GM18867 (cell line): ENCODE results near the gene CD1B.
A peak's percentile ranks its signal among the peaks of the same experiment; 100 is the strongest.
"Not testable (repeated sequence)": the region's sequence is repeated elsewhere in the genome, so short reads cannot be mapped to it uniquely, and the experiment has no call there.

Experiments
- ATAC-seq: cut with Tn5 transposase; IDR thresholded peaks from one replicate; pipeline ENCODE4 v1.9.1; 2021; ENCODE audit warnings: mild to moderate bottlenecking, moderate library complexity; ENCODE audit not compliant: unreplicated experiment

The CD1B gene

DNA sequence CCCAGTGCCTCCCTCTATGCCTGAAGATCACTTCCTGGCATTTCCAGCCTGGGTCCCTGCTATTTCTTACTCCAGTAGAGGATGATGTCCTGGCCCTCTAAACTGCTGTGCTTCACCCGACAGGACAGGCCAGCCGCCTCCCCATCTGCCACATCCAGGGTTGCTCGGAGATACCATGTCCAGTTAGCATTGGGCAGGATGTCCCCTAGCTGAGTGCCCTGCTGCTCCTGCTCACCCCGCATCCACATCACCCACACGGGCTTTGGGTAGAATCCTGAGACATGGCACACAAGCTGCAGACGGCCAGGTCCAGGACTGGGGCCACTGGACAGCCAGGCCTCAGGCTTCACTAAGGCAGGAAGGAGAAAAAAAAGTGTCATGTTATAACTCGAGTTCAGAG is 2.0 kb downstream of the CD1B start:
- no peak for ATAC-seq

DNA sequence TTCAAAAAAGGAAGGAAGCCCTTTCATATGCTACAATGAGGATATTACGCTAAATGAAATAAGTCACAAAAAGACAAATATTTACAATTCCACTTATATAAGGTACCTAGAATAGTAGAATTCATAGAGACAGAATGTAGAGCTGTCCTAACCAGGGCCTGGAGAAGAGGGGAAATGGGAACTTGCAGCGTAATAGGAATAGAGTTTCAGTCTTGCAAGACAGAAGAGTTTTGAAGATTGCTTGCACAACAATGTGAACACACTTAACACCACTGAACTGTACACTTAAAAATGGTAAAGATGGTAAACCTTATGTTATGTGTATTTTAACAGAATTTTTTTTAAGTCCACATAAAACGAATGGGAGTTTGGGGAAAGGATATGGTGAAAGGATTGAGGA is 2.9 kb downstream of the CD1B start:
- ATAC-seq = no peak

DNA sequence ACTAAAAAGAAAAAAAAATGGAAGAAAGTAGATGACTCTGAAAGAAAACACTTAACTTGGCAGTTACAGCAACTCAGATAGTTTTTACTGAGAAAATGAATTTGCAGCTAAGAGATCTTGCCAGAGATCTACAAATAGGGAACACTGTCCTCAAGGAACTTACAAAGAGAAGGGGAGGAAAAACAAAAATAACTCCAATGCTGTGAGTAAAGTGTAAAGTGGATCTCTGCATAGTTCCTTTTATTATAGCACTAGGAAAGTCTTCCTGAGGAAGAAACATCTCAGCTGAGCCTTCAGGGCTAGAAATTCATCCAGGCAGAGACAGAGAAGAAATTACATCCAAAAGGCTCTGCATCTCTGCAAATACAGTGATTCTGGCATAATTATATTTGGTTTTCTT is 3.9 kb downstream of the CD1B start:
- no peak for ATAC-seq

DNA sequence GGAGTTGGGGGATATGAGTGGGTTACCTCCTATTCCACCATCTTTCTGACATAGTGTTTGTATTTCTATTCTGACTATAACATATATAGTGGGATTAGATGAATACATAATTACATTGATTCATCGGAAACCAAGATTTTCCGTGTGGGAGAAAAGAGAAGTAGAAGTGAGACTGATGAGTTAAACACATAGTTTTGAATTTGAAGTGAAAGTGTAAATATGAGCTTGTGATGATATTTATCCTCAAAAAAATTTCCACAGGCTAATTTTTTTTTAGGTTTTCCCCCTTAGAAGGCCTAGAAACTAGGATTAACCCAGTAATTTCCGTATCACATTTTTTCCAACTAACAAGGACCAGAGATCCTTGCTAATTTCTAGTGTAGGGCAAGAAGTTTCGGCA is 6.9 kb downstream of the CD1B start:
- no peak for ATAC-seq

DNA sequence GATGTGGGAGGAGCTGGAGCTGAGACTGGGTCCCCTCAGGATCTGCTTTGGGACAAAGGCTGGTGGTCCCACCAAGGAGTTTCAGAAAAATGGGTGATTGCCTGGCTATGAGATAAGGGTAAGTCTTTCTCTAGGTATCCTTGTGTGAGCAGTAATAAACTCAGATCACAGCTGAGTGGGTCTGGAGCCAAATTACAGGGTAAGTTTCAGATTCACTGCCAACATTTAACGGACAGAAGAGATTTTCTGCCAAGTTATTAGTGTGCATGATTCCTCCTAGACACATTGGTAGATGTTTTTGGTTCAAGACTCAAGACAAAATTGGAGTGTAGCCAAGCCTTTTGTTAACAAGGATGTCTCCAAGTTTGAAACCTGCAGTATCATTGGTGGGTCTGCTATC is 7.5 kb downstream of the CD1B start:
- no peak for ATAC-seq

DNA sequence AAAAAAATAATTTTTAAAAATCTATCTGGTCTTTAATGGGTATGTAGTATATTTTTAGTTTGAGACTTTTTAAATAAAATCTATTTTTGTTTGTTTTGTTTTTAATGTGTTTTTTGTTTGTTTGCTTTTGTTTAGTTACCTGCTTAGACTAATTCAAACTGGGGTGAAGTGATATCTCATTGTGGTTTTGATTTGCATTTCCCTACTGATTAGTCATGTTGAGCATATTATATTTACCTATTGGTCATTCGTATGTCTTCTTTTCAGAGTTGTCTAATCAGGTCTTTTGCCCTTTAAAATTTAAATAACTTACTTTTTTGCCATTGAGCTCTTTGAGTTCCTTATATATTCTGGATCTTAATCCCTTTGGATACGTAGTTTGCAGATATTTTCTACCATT is 20.3 kb downstream of the CD1B start:
- ATAC-seq = peak; percentile 82

DNA sequence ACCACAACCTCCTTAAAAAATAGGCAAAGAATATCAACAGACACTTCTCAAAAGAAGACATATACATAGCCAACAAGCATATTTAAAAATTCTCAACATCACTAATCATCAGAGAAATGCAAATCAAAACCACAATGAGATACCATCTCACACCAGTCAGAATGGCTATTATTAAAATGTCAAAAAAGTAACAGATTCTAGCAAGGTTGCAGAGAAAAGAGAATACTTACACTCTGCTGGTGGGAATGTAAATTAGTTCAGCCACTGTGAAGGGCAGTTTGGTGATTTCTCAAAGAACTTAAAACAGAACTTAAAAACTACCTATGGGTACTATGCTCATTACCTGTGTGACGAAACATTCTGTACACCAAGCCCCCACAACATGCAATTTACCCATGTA is 20.7 kb downstream of the CD1B start:
- ATAC-seq = peak; percentile 85

DNA sequence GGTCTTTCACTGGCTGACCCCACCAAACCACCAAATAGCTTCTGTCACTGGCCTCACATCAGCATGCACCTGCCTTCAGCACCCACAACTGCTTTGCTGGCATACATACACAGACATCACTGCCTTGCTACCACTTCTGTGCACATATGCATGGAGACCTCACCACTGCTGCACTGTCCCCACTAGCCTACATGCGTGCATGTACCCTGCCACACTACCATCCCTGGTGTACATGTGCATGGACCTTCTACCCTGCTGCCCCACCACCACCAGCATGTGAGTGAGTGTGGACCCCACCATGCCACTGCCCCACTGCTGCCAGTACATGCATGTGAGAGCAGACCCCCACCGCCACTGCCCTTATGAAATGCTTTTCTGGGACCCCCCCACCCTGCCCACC is 35.5 kb downstream of the CD1B start:
- no peak for ATAC-seq

DNA sequence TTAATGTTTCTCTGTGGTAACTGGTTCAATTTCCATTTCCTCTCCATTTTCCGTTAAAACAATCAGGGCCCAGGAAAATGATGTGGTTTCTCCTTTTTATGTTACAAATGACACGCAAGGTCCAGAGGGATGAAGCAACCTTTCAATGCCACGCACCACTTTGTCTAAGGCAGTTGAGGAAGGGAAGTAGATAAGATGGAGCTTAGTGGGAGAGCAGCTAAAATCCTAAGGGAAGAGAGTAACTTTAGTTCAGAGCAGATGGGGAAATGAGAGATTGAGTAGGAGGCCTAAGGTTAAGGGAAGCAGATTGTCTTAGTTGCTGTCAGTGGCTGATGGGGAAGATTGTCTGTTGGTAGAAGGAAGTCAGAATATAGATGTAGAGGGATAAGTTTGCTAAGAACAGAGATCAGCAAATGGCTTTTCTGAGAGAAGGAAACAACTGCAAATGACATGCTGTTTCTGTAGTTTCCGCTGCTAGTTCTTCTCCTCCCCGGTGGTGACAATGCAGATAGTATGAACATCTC is 40.9 kb downstream of the CD1B start:
- no peak for ATAC-seq

DNA sequence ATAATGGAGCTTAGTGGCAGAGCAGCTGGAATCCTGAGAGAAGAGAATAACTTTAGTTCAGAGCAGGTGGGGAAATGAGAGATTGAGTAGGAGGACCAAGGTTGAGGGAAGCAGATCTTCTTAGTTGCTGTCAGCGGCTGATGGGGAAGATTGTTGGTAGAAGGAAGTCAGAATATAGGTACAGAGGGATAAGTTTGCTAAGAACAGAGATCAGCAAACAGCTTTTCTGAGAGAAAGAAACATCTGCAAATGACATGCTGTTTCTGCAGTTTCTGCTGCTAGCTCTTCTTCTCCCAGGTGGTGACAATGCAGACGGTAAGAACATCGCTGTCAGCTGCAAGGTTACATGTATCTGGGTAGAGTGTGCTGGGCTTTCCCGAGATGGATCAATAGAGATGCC is 41.5 kb downstream of the CD1B start, which contains the start of gene CD1C:
CD1C (plus strand) TSS at position 113 of the 400 bp plus-strand sequence; CDS start at position 255, 142 bp downstream.
- ATAC-seq = no peak

DNA sequence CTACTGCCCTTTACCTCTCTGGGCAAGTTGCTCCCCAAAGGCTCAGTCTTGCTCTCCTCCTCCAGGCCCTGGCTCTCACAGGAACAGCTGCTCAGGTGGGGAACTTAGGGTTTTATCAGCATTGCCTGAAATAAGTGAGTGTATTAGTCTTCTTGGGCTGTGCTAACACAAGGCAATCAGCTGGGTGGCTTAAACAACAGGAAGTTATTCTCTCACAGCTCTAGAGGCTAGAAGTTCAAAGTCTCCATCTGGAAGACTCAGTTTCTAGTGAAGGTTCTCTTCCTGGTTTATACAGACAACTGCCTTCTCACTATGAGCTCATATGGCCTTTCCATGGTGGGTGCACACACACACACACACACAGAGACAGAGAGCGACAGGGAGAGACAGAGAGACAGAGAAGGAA is 44.4 kb downstream of the CD1B start:
- no peak for ATAC-seq

DNA sequence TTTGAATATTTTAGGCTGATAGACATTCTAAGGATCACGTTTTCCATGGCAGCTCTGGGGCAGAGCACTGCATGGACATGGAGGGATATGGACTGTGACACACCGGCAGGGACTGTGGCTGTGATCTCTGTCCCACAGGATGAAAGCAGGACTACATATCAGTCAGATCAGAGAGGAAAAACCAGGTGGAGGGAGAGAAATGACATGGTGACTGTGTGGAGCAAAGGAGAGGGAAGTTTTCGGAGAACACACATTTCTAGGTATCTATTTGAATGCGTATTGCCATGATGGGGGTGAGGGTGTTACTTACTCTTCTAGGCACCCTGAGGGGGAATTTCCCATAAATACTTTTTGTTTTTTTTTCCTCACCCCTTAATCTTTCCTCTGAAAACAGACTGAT is 44.8 kb downstream of the CD1B start:
- no peak for ATAC-seq

DNA sequence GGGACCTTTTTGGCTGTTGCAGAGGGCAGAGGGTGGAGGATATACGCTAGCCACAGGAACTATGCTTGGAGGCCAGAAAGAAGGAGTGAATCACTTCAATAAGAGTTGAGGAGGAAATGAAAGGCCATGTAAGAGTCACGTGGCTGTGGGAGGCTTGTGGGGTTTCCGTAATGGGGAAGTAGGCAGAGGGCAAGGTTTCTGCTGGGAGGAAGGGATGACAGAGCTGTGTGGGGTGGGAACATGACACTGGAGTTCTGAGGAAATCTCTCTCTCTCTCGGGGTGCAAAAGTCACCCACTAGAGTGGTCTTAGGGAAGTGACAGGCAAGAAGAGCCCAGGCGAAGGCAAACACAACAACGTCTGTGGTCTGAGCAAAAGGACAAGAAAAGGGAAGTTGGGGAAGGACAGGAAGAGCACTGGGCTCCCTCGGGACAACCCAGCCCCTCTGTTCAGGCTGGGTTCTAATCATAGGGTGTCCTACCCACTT is 45.5 kb downstream of the CD1B start:
- ATAC-seq = peak; percentile 62

DNA sequence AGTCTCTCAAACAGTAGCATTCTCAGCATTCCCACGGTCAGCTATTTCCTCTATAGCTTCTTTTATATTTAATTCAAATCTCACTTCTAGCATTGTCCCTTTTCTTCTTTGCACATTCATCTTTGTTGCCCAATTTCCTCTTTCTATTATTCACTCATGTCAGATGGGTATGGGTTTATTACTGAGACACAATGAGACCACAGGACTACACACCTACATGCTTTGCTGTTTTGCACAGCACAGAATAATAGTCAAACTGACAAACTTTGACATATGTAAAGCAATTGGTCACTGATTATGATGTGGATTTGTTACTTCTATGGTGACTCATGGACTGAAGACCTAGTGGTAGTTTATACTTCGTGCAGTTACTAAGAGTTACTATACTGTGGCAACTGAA is 47.4 kb downstream of the CD1B start:
- ATAC-seq = peak; percentile 73

DNA sequence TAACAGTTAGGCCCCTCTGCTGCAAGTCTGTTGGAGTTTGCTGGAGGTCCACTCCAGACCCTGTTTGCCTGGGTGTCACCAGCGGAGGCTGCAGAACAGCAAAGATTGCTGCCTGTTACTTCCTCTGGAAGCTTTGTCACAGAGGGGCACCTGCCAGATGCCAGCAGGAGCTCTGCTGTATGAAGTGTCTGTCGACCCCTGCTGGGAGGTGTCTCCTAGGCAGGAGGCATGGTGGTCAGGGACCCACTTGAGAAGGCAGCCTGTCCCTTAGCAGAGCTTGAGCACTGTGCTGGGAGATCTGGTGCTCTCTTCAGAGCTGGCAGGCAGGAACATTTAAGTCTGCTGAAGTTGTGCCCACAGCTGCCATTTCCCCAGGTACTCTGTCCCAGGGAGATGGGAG is 48.9 kb downstream of the CD1B start:
- not testable (repeated sequence) for ATAC-seq
